Body of pancreas (tissue), 4 donors: ENCODE measurements around the gene ATF2.

Experiments
- CTCF ChIP-seq, 7 experiments: fragments of 450-650 bp in 4 of 7; fragments of 200-600 bp in 3 of 7; sonication (generic) in 3 of 7; IDR thresholded peaks; one replicate each; pipeline ENCODE4 v1.5.1; 2016 to 2019; ENCODE audit warnings: antibody characterized with exemption in 7 of 7
- POLR2A ChIP-seq, 3 donors: fragments of 450-650 bp; IDR thresholded peaks; one replicate each; pipeline ENCODE4 v1.6.1; 2016; ENCODE audit warnings: antibody characterized with exemption in 3 of 3, mild to moderate bottlenecking in 2 of 3

- TF ChIP-seq CTCF (IDR thresholded peaks at IDR 0.05) (no peak), POLR2A (IDR thresholded peaks at IDR 0.05) (no peak)
Observed at GRCh38 chr2:175156534-175156933, 11.5 kb downstream of the ATF2 start.
